Fibroblast of villous mesenchyme (primary cell): ENCODE measurements around the gene LIPC. TPM values are rescaled to one million over a fixed set of nuclear protein-coding genes. Genes with fewer than 3 reads are reported as not detected.
A peak's percentile ranks its signal among the peaks of the same experiment; 100 is the strongest.

ENCODE experiments used
- DNase-seq: peaks from one replicate; pipeline ENCODE4 v3.0.0-alpha.2; 2010; ENCODE audit warnings: low read depth
- H3K4me3 ChIP-seq: 2 replicates; pipeline ENCODE4 v1.5.1; 2011; ENCODE audit warnings: low read depth, mild to moderate bottlenecking, low read length
- CTCF ChIP-seq: IDR thresholded peaks from 2 replicates; pipeline ENCODE4 v1.5.1; 2012; ENCODE audit warnings: low read depth, mild to moderate bottlenecking, low read length; ENCODE audit not compliant: insufficient read depth
- total RNA-seq: library from RNA; depleted of rRNA; stranded (reverse); fragments of >200 nt; gene quantifications from 2 replicates; pipeline ENCODE4 v1.2.3, GENCODE V29; 2012

Gene LIPC
- total RNA-seq, 1 donor: 0.86 TPM

GRCh38 chr15:58528188-58528870, 96.5 kb downstream of the LIPC start:
- H3K4me3 ChIP-seq: no peak overlapping the region
- no peak for TF ChIP-seq CTCF
- DNase-seq: peak; percentile 56

GRCh38 chr15:58529041-58529440, 97.2 kb downstream of the LIPC start:
- DNase-seq: no peak
- H3K4me3 ChIP-seq: no peak overlapping the region
- no peak for TF ChIP-seq CTCF

GRCh38 chr15:58530056-58530590, 98.3 kb downstream of the LIPC start:
- H3K4me3 ChIP-seq: no peak overlapping the region
- DNase-seq: no peak
- no peak for TF ChIP-seq CTCF

- DNase-seq: no peak
- no peak for TF ChIP-seq CTCF
- H3K4me3 ChIP-seq: no peak overlapping the region
Measured at GRCh38 chr15:58532126-58532525, 100.3 kb downstream of the LIPC start.

GRCh38 chr15:58534556-58534955, 102.8 kb downstream of the LIPC start:
- no peak for TF ChIP-seq CTCF
- DNase-seq: no peak
- H3K4me3 ChIP-seq: no peak overlapping the region

GRCh38 chr15:58535337-58535736, 103.5 kb downstream of the LIPC start:
- DNase-seq: no peak
- H3K4me3 ChIP-seq: no peak overlapping the region
- no peak for TF ChIP-seq CTCF

- no peak for DNase-seq
- TF ChIP-seq CTCF: no peak
- H3K4me3 ChIP-seq: no peak overlapping the region
Measured at GRCh38 chr15:58535894-58536293, 104.1 kb downstream of the LIPC start.
